ENCODE measurements around the gene TAT.

Gene TAT

DNA sequence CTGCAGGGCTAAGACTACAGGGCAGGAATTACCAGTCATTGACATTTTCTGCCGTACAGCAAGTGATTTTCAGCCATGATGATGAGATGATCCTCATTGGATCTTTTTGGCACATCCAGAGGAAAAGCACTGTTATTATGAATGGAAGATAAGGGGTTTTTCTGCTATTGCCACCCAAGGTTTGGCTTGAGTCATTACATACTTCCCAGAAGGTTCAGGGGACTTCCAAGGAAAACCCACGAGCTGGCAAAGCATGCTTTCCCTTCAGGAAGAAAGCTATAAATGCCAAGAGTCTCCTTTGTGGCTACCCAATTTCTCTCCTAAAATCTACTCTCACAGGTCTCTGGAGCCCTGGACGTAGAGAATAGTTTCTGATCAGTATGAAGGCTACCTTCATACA, 44.5 kb downstream of the TAT start:
- DNase-seq (ENCODE audit: low spot score): no peak
- Histone ChIP-seq H3K27ac (no peak overlapping the region), H3K4me3 (no peak overlapping the region)
- TF ChIP-seq, protein P1, sequence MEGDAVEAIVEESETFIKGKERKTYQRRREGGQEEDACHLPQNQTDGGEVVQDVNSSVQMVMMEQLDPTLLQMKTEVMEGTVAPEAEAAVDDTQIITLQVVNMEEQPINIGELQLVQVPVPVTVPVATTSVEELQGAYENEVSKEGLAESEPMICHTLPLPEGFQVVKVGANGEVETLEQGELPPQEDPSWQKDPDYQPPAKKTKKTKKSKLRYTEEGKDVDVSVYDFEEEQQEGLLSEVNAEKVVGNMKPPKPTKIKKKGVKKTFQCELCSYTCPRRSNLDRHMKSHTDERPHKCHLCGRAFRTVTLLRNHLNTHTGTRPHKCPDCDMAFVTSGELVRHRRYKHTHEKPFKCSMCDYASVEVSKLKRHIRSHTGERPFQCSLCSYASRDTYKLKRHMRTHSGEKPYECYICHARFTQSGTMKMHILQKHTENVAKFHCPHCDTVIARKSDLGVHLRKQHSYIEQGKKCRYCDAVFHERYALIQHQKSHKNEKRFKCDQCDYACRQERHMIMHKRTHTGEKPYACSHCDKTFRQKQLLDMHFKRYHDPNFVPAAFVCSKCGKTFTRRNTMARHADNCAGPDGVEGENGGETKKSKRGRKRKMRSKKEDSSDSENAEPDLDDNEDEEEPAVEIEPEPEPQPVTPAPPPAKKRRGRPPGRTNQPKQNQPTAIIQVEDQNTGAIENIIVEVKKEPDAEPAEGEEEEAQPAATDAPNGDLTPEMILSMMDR (IDR thresholded peaks at IDR 0.05): no peak

DNA sequence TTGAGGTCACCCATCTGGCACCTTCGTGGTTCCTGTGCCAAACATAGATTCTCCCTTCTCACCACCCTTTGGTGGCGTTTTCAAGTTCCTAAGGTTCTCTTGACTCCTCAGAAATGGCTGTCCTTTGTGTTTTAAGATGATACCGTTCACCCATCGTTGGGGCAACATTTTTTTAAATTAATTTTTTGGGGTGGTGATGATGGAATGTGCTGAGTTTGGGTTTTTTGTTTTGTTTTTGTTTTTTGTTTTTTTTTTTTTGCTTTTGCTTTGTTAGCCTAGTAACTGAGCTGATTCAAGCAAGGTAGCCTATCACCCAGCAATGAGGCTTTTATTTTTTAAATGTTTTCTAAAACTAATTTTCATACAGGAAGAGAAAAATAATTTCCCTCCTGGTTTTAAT, 48.0 kb downstream of the TAT start:
- no peak overlapping the region for H3K27ac ChIP-seq
- no peak overlapping the region for H3K4me3 ChIP-seq
- DNase-seq (ENCODE audit: low spot score): no peak
- TF ChIP-seq, protein P1 (IDR thresholded peaks at IDR 0.05): no peak

DNA sequence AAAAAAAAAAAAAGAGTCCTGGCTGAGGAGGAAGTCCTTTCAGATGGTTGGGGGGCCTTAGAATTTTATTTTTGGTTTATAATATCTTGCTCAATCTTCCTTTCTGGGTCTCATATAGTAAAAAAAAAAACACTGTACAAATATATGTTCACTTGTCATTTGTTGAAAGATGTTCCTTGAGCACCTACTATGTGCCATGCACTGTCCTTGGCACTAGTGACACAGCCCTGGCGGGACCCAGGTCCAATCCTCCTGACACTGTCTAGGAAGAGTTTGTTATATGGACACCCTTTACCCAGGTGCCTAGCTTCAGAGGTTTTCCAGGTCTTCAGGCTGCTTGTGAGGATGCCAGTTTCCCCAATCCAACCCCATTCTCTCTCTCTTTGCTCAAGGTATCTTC, 48.6 kb downstream of the TAT start:
- TF ChIP-seq, protein P1 (IDR thresholded peaks at IDR 0.05): no peak
- no peak overlapping the region for H3K27ac ChIP-seq
- DNase-seq (ENCODE audit: low spot score): no peak
- H3K4me3 ChIP-seq: no peak overlapping the region

DNA sequence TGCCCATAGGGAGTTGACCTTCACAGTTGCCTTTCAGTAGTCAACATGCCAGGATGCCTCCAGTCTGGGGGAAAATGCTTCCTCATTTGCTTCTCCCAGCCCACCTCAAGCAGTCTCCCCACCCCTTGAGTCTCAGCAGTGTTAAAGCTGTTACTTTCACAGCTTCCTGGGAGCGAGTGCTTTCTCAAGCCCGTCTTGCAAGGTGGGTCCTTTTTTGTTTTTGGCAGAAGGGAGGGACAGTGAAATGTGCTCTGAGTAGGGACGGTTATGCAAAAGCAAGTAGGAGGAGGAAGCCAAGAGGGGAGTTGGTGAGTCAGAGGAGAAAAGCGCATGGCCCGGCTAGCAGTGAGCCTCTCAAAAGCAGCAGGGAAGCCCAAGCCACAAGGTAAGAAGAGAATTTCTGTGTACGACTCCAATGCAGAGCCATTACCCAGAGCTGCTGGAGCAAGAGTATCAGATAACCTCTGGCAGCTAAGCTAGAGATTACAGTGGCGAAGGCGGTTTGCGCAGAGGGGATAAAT, 50.7 kb downstream of the TAT start, which contains the start of gene CHST4:
Gene CHST4 (plus strand): TSS at position 316 of the 521 bp plus-strand sequence. CDS start 10,252 bp downstream, outside the sequence.
- DNase-seq (ENCODE audit: low spot score): no peak
- no peak within 1 kb of the TSS for H3K4me3 ChIP-seq
- TF ChIP-seq, protein P1 (IDR thresholded peaks at IDR 0.05): no peak
- no peak within 1 kb of the TSS for H3K27ac ChIP-seq

DNA sequence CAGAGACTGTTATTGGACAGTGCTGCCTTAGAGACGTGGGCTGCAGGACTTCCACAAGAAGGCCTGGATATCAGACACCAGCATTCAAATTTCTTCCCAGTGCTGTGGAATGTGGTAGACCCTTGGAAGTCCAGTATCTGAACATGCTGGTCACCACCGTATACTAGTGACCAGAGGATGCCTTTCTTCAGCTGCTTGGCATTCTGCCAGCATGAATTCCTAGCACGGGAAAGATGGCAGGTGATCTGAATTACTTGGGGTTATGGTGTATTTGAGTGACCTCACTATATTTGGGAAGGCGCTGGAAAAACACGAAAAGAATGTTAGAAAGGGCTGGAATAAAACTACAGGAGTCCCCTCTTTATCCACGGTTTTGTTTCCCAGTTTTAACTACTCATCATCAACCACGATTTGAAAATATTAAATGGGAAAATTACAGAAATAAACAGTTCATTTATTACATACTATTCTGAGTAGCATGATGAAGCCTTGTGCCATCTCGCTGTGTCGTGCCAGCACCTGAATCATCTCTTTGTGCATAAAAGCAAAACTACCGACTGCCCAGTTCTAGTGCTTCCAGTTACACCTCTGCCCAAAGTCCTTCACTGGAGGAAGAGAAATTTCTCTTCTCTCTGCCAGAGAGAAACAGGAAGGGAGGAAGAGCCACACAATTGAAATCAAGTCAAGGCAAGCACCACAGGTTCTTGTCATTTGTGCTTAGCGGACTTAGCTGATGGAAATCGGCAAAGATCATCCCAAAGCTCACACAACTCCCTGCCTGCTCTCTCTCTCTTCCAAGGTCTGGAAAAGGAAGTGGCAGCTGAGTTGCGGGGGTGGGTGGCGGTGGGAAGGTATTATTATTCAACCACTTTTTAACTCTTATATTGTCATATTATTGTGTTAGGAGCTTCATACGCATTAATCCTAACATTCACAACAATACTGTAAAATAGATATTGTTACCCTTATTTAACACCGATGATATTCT, 52.0 kb downstream of the TAT start:
- H3K27ac ChIP-seq: no peak overlapping the region
- no peak for DNase-seq (ENCODE audit: low spot score)
- no peak overlapping the region for H3K4me3 ChIP-seq
- TF ChIP-seq, protein P1 (IDR thresholded peaks at IDR 0.05): no peak

DNA sequence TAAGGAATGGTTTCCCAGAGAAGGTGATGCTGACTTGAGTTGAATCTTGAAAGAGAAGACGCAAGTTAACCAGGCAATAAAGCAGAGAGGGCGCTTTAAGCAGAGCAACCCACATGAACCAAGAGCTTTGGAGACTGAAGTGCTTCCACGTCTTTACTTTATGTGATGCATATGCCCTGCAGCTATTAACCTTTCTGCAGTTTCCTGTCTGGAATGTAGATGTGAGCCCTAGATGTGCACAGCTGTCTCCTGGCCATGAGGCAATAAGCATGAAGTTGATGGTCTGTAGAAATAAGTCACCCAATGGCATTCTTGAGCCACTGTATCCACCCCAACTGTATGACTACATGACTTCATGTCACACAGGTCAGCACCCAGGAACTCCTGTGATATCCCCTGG, 56.3 kb downstream of the TAT start:
- TF ChIP-seq, protein P1 (IDR thresholded peaks at IDR 0.05): no peak
- H3K27ac ChIP-seq: no peak overlapping the region
- H3K4me3 ChIP-seq: no peak overlapping the region
- DNase-seq (ENCODE audit: low spot score): no peak

All from coronary artery (tissue), 2 donors.